Measurements from ENCODE around the gene GZMA.

GZMA gene

GRCh38 chr5:55151923-55152842, 49.7 kb downstream of the GZMA start:
- Histone ChIP-seq H3K36me3 (no peaks in the 10 kb centered on the region), H3K4me1 (ENCODE audit: control insufficient read depth in 1 of 2, insufficient read depth in 1 of 2, low read depth in 1 of 2, low read length in 1 of 2) (no peaks in the 10 kb centered on the region), H3K27ac (no peak overlapping the region), H3K4me3 (ENCODE audit: low read depth in 1 of 2, low read length in 1 of 2) (no peak overlapping the region), H3K27me3 (peaks cover 35% of the 10 kb centered on the region), H3K9me3 (no peaks in the 10 kb centered on the region)
- TF ChIP-seq, protein P1, sequence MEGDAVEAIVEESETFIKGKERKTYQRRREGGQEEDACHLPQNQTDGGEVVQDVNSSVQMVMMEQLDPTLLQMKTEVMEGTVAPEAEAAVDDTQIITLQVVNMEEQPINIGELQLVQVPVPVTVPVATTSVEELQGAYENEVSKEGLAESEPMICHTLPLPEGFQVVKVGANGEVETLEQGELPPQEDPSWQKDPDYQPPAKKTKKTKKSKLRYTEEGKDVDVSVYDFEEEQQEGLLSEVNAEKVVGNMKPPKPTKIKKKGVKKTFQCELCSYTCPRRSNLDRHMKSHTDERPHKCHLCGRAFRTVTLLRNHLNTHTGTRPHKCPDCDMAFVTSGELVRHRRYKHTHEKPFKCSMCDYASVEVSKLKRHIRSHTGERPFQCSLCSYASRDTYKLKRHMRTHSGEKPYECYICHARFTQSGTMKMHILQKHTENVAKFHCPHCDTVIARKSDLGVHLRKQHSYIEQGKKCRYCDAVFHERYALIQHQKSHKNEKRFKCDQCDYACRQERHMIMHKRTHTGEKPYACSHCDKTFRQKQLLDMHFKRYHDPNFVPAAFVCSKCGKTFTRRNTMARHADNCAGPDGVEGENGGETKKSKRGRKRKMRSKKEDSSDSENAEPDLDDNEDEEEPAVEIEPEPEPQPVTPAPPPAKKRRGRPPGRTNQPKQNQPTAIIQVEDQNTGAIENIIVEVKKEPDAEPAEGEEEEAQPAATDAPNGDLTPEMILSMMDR (IDR thresholded peaks at IDR 0.05) = no peak

DNA sequence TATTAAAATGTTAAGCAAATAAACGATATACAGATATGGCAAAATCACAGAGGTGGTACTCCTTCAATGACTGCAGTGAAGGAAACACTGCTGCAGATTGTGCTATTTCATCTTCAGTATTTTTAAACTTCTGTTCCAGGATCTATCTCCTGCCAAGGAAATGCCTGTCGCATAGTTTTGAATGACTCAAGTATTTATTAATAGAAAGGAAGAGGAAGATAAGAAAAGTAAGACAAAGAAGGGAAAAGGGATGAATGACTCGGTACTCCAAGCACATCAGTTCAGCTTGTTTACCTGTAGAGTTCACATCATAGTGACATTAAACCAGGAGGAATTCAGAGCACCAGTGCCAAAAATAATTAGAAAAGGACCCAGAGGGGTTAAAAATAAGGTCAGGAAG, 52.4 kb downstream of the GZMA start:
- H3K9me3 ChIP-seq = no peaks in the 10 kb centered on the region
- H3K36me3 ChIP-seq = no peaks in the 10 kb centered on the region
- peaks cover 48% of the 10 kb centered on the region for H3K27me3 ChIP-seq
- TF ChIP-seq, protein P1 (IDR thresholded peaks at IDR 0.05) = no peak
- H3K27ac ChIP-seq = no peak overlapping the region
- no peak overlapping the region for H3K4me3 ChIP-seq (ENCODE audit: low read depth in 1 of 2, low read length in 1 of 2)
- H3K4me1 ChIP-seq (ENCODE audit: control insufficient read depth in 1 of 2, insufficient read depth in 1 of 2, low read depth in 1 of 2, low read length in 1 of 2) = no peaks in the 10 kb centered on the region

Data from neutrophil (primary cell).